GM13977 (cell line): Measurements from ENCODE around the gene SMIM23.

Experiments
- DNase-seq: peaks from one replicate; pipeline ENCODE4 v3.0.0; 2012; ENCODE audit warnings: low spot score
- in situ Hi-C: fragments of 300-500 bp; cut with MboI; formaldehyde crosslinking; loops from one replicate; pipeline ENCODE4 v1.12.0; 2022; ENCODE audit warnings: low sequenced_read_pairs, low pct_unique_long_range_greater_than_20kb, mixed read lengths, inconsistent platforms; ENCODE audit not compliant: unreplicated experiment
- TF ChIP-seq, protein P1 (sequence below): IDR thresholded peaks from 2 replicates; pipeline ENCODE4 v1.5.1; 2012; ENCODE audit warnings: mild to moderate bottlenecking, control low read depth; ENCODE audit not compliant: insufficient read depth; ENCODE audit errors: extremely low read depth, missing control alignments

The SMIM23 gene

DNA sequence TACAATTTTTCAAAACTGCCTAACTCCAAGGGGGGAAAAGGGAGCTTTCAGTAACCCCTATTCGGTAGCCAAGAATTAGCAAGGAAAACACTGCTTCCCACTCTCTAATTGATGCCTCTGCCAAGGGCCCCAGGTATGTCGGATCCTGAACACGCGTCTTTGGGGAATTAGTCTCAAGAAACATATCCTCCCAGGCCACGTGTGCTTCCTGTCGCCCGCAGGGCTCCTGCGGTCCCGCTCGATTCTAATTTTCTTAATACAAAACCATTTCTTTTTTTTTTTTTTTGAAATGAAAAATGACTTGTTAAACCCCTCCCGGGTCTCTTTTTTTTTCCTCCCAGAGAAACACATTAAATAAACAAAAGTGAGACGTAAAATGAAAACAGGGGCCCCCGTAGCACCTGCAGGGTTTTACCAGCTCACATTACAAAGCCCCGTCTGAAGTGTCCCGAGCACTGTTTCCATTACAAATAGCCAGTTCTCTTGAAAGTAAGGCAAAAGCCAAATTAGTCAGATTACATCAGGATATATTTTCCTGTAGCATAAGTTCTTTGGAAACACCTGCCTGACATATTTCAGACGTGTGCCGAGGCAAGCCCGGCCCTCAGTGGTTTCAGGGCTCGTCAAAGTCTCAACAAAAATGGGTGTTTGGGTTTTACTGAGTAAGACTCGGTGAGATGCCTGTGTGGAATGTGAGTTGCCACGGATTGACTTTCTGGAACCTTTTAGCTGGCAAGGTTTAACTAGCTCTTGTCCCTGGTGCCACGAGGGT, 21.5 kb downstream of the SMIM23 start:
- DNase-seq, result no peak
- TF ChIP-seq, protein P1, sequence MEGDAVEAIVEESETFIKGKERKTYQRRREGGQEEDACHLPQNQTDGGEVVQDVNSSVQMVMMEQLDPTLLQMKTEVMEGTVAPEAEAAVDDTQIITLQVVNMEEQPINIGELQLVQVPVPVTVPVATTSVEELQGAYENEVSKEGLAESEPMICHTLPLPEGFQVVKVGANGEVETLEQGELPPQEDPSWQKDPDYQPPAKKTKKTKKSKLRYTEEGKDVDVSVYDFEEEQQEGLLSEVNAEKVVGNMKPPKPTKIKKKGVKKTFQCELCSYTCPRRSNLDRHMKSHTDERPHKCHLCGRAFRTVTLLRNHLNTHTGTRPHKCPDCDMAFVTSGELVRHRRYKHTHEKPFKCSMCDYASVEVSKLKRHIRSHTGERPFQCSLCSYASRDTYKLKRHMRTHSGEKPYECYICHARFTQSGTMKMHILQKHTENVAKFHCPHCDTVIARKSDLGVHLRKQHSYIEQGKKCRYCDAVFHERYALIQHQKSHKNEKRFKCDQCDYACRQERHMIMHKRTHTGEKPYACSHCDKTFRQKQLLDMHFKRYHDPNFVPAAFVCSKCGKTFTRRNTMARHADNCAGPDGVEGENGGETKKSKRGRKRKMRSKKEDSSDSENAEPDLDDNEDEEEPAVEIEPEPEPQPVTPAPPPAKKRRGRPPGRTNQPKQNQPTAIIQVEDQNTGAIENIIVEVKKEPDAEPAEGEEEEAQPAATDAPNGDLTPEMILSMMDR, result no peak
- in situ Hi-C loops, result no loop called here

DNA sequence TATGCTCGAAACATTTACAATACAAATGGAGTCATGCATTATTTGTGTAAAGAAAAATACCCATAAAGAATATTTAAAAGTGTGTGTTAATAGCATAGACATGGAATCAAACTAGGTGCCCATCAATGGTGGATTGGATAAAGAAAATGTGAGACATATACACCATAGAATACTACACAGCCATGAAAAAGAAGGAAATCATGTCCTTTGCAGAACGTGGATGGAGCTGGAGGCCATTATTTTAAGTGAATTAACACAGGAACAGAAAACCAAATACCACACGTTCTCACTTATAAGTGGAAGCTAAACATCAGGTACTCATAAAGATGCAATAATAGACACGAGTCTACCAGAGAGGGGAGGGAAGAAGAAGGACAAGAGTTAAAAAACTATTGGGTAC, 22.8 kb downstream of the SMIM23 start:
- DNase-seq, result no peak
- TF ChIP-seq, protein P1, result no peak
- in situ Hi-C loops, result no loop called here

DNA sequence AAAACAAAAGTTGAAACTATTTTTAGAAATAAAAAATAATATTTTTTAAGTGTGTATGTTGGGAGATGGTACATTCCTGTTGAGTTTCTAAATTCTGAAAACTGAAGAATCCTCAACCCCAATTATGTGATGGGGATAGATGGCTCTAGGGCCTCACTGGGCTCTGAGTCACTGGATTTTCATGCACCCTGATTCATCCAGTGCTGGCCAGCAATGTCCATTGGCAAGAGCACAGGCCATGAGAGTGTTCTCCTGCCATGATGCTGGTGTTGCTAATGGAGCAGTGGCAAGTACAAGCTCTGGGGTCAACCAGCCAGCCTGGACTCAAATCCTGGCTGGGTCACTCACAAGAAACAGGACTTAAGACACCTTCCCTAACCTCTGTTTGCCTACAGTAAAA, 23.3 kb downstream of the SMIM23 start:
- TF ChIP-seq, protein P1, result no peak
- in situ Hi-C loops, result no loop called here
- DNase-seq, result no peak

DNA sequence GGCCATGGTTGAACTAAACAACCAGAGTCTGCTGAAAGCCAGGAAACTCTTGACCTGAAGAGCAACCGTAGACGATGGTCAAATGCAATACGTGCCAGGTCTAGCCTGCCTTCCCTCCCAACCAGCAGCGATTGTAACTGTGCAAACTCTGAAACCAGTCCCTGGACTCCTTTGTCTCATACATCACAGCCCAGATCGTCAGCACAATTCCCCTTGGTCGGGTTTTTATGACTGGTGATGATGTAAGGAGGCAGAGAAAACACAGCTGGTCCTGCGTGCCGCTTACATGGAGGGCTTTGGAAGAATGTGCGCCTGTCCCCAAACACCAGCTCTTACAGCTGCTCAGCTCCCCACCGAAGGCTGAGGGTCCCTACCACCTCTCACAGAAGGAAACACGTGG, 24.6 kb downstream of the SMIM23 start:
- DNase-seq, result no peak
- in situ Hi-C loops, result no loop called here
- TF ChIP-seq, protein P1, result no peak

DNA sequence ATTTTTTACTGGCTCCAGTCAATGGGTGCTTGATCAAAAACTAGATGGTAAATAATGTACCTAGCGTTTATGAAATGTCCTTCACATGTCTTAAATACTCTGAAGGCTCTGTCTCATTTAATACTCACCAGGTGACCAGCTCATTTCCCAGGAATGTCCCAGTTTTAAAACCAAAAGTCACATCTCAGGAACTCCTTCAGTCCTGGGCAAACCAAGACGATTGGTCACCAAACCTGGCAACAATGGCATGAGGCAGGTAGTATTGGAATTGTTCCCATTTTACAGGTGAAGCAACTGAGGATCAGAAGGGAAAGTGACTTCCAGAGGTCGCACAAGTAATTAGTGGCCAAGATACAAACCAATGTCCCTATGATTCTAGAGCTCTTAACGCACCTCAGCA, 27.7 kb downstream of the SMIM23 start:
- in situ Hi-C loops, result no loop called here
- TF ChIP-seq, protein P1, result no peak
- no peak for DNase-seq

DNA sequence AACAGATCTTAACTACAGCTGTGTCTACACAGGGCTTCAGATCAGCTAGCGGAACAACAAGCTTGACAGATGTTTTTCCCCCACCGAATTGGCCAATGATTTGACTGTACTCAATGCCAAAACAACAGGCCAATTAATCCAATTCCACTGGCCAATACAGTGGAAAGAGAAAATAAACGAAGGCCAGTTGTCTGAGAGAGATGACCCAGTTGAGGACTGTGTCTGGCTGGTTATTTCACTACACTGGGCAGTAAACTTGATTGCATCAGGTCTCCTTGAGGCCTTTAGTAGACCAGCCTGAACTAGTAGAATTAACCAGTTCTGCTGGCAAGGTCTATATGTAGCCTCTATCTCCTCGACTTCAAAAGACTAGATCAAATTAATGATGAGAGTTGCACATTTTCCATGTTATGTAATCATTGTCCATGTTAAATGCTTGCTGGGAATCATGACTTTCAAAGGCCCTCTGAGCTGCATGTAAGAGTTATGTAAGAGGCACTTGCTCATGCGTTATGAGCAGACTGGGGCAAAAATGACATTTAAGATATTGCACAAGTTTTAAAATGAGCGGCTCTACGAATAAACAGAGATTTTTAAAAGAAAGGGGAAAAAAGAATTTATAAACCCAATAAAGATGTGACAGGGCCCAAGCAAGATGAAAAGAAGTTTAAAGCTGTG, 28.3 kb downstream of the SMIM23 start:
- in situ Hi-C loops, result no loop called here
- no peak for DNase-seq
- TF ChIP-seq, protein P1, result no peak
